A673 (cell line): Measurements from ENCODE around the gene MAP7D2. TPM values are rescaled to one million over a fixed set of nuclear protein-coding genes. Genes with fewer than 3 reads are reported as not detected.

Experiments
- BruUV-seq: library from RNA; stranded (reverse); fragments of 400-500 nt; replicated peaks from 2 replicates; lab custom pipeline; 2021; lab: Mats Ljungman, UMichigan
- CTCF ChIA-PET: fragments of 300-600 bp; sonication (Branson Sonifier 250); formaldehyde crosslinking; loops from one replicate; lab custom pipeline; 2022; ENCODE audit warnings: antibody characterized with exemption; lab: Charles Lee
- POLR2A ChIA-PET: fragments of 300-600 bp; sonication (Branson Sonifier 250); formaldehyde crosslinking; loops from one replicate; lab custom pipeline; 2022; ENCODE audit warnings: antibody characterized with exemption; ENCODE audit not compliant: low non-redundant PET; lab: Charles Lee
- DNase-seq: peaks from one replicate; pipeline ENCODE4 v3.0.0-alpha.2; 2015; ENCODE audit warnings: low spot score
- H3K27ac ChIP-seq: fragments of 200-600 bp; sonication (generic); 2 replicates; pipeline ENCODE4 v1.5.1; 2016; ENCODE audit warnings: mixed run types, low read depth, mild to moderate bottlenecking, mixed read lengths, antibody characterized with exemption, low read length; ENCODE audit not compliant: poor library complexity, severe bottlenecking
- H3K27me3 ChIP-seq: fragments of 200-600 bp; sonication (generic); replicated peaks from 2 replicates; pipeline ENCODE4 v1.6.1; 2017; ENCODE audit warnings: mixed run types, low read depth, mild to moderate bottlenecking, mixed read lengths, antibody characterized with exemption, low read length; ENCODE audit not compliant: insufficient read depth, poor library complexity
- H3K36me3 ChIP-seq: fragments of 200-600 bp; sonication (generic); 2 replicates; pipeline ENCODE4 v1.6.1; 2016; ENCODE audit warnings: mixed run types, mild to moderate bottlenecking, mixed read lengths, antibody characterized with exemption, low read length; ENCODE audit not compliant: insufficient read depth, poor library complexity, severe bottlenecking
- H3K4me1 ChIP-seq: fragments of 200-600 bp; sonication (generic); 2 replicates; pipeline ENCODE4 v1.6.1; 2017; ENCODE audit warnings: mixed run types, mild to moderate bottlenecking, mixed read lengths, antibody characterized with exemption, low read length; ENCODE audit not compliant: insufficient read depth, poor library complexity, severe bottlenecking
- H3K4me3 ChIP-seq: fragments of 200-600 bp; sonication (generic); 2 replicates; pipeline ENCODE4 v1.5.1; 2016; ENCODE audit warnings: low read depth, mixed run types, mild to moderate bottlenecking, mixed read lengths, low read length; ENCODE audit not compliant: poor library complexity, severe bottlenecking
- H3K9me3 ChIP-seq: fragments of 200-600 bp; sonication (generic); 2 replicates; pipeline ENCODE4 v1.6.1; 2016; ENCODE audit warnings: mixed run types, low read depth, mild to moderate bottlenecking, mixed read lengths, antibody characterized with exemption, low read length; ENCODE audit not compliant: poor library complexity, severe bottlenecking
- CTCF ChIP-seq: fragments of 300-800, 200-600 bp; sonication (generic); conservative IDR thresholded peaks from 2 replicates; pipeline ENCODE4 v1.5.1; 2017; ENCODE audit warnings: low read depth, mild to moderate bottlenecking, antibody characterized with exemption, low read length, moderate library complexity, mixed read lengths
- EZH2 ChIP-seq: fragments of 200-600 bp; sonication (generic); IDR thresholded peaks from 2 replicates; pipeline ENCODE4 v1.6.1; 2017; ENCODE audit warnings: borderline replicate concordance, low read depth, mild to moderate bottlenecking, mixed read lengths, antibody characterized with exemption, low read length; ENCODE audit not compliant: poor library complexity, severe bottlenecking
- intact Hi-C: fragments of 100-400 bp; cut with micrococcal nuclease; formaldehyde crosslinking; loops from one replicate; pipeline ENCODE4 v1.10.0; 2022; ENCODE audit not compliant: unreplicated experiment
- total RNA-seq: library from RNA; stranded (reverse); gene quantifications from 2 replicates; pipeline ENCODE4 v1.2.3, GENCODE V29; 2021

The MAP7D2 gene
- total RNA-seq, 1 experiment from 2014 or later = 1.2 TPM

- ChIA-PET POLR2A (no interaction called here), CTCF (no interaction called here)
- intact Hi-C loops = loop anchor here (10.0 kb wide), 1 partner anchor 300 kb away; no protein-coding TSS in a partner anchor
- Histone ChIP-seq H3K4me3 (no peak overlapping the region), H3K9me3 (no peaks in the 10 kb centered on the region), H3K27me3 (no peaks in the 10 kb centered on the region), H3K27ac (no peak overlapping the region), H3K36me3 (peaks cover under 1% of the 10 kb centered on the region), H3K4me1 (peaks cover 5% of the 10 kb centered on the region)
- no peak for DNase-seq
- no TSS peak for BruUV-seq
- no peak for TF ChIP-seq CTCF
- TF ChIP-seq EZH2 = no peak
Measured at GRCh38 chrX:20144491-20144890, 27.8 kb upstream of the MAP7D2 start.

- ChIA-PET CTCF (no interaction called here), POLR2A (no interaction called here)
- Histone ChIP-seq H3K27me3 (no peaks in the 10 kb centered on the region), H3K36me3 (peaks cover 6% of the 10 kb centered on the region), H3K4me3 (no peak overlapping the region), H3K27ac (no peak overlapping the region), H3K9me3 (no peaks in the 10 kb centered on the region), H3K4me1 (peaks cover 6% of the 10 kb centered on the region)
- no TSS peak for BruUV-seq
- TF ChIP-seq CTCF = no peak
- no peak for TF ChIP-seq EZH2
- DNase-seq = peak; percentile 28
- intact Hi-C loops = loop anchor here (10.0 kb wide), 1 partner anchor 301 kb away; no protein-coding TSS in a partner anchor
Measured at GRCh38 chrX:20143561-20143960, 26.9 kb upstream of the MAP7D2 start.

GRCh38 chrX:20143111-20143510 is 26.4 kb upstream of the MAP7D2 start:
- Histone ChIP-seq H3K27me3 (no peaks in the 10 kb centered on the region), H3K4me1 (peaks cover 6% of the 10 kb centered on the region), H3K27ac (no peak overlapping the region), H3K36me3 (peaks cover 11% of the 10 kb centered on the region), H3K9me3 (no peaks in the 10 kb centered on the region), H3K4me3 (no peak overlapping the region)
- no peak for DNase-seq
- TF ChIP-seq EZH2 (no peak), CTCF (no peak)
- BruUV-seq = no TSS peak
- CTCF ChIA-PET = no interaction called here
- intact Hi-C loops = loop anchor here (10.0 kb wide), 1 partner anchor 302 kb away; no protein-coding TSS in a partner anchor
- POLR2A ChIA-PET = no interaction called here
